H9 (cell line): ENCODE measurements around the gene CTXN1. TPM values are rescaled to one million over a fixed set of nuclear protein-coding genes. Genes with fewer than 3 reads are reported as not detected.
A peak's percentile ranks its signal among the peaks of the same experiment; 100 is the strongest.

Experiments used
- DNase-seq: peaks from one replicate; pipeline ENCODE4 v3.0.0-alpha.2; 2017
- H2AFZ ChIP-seq: one replicate; pipeline ENCODE4 v1.6.1; 2013; ENCODE audit warnings: mild to moderate bottlenecking, low read length, control low read depth, moderate library complexity
- H2AK5ac ChIP-seq: 2 replicates; pipeline ENCODE4 v1.6.1; 2013; ENCODE audit warnings: low read length, control low read depth, mixed read lengths; ENCODE audit not compliant: insufficient read length
- H2BK120ac ChIP-seq: one replicate; pipeline ENCODE4 v1.6.1; 2013; ENCODE audit warnings: low read depth, mild to moderate bottlenecking, low read length, control low read depth, inconsistent platforms; ENCODE audit not compliant: poor library complexity, severe bottlenecking
- H2BK12ac ChIP-seq: 2 replicates; pipeline ENCODE4 v1.6.1; 2013; ENCODE audit warnings: low read length, control low read depth, mixed read lengths, low read depth; ENCODE audit not compliant: insufficient read length
- H2BK15ac ChIP-seq: 2 replicates; pipeline ENCODE4 v1.6.1; 2013; ENCODE audit warnings: low read depth, low read length, control low read depth
- H2BK20ac ChIP-seq: one replicate; pipeline ENCODE4 v1.6.1; 2013; ENCODE audit warnings: low read depth, mild to moderate bottlenecking, low read length, control low read depth, inconsistent platforms; ENCODE audit not compliant: poor library complexity, severe bottlenecking
- H2BK5ac ChIP-seq: 2 replicates; pipeline ENCODE4 v1.6.1; 2013; ENCODE audit warnings: low read length, control low read depth, mixed read lengths; ENCODE audit not compliant: insufficient read length
- H3K14ac ChIP-seq: 2 replicates; pipeline ENCODE4 v1.6.1; 2013; ENCODE audit warnings: low read length, control low read depth; ENCODE audit not compliant: insufficient read depth
- H3K18ac ChIP-seq: 2 replicates; pipeline ENCODE4 v1.6.1; 2013; ENCODE audit warnings: low read depth, mild to moderate bottlenecking, mixed read lengths, low read length, control low read depth; ENCODE audit not compliant: insufficient read length
- H3K23ac ChIP-seq: 2 replicates; pipeline ENCODE4 v1.6.1; 2013; ENCODE audit warnings: low read length, control low read depth, mixed read lengths, low read depth; ENCODE audit not compliant: insufficient read length
- H3K23me2 ChIP-seq: 2 replicates; pipeline ENCODE4 v1.6.1; 2013; ENCODE audit warnings: low read depth, mild to moderate bottlenecking, mixed read lengths, low read length, control low read depth; ENCODE audit not compliant: insufficient read length, poor library complexity, severe bottlenecking
- H3K27ac ChIP-seq: 2 replicates; pipeline ENCODE4 v1.5.1; 2013; ENCODE audit warnings: low read length, control low read depth, mixed read lengths, low read depth; ENCODE audit not compliant: insufficient read length
- H3K27me3 ChIP-seq: 2 replicates; pipeline ENCODE4 v1.6.1; 2013; ENCODE audit warnings: low read length, control low read depth, inconsistent platforms; ENCODE audit not compliant: insufficient read depth
- H3K4ac ChIP-seq: 2 replicates; pipeline ENCODE4 v1.6.1; 2013; ENCODE audit warnings: low read depth, mild to moderate bottlenecking, control low read depth, inconsistent platforms, low read length, moderate library complexity
- H3K4me1 ChIP-seq: 2 replicates; pipeline ENCODE4 v1.6.1; 2013; ENCODE audit warnings: low read length, control low read depth, inconsistent platforms; ENCODE audit not compliant: insufficient read depth
- H3K4me2 ChIP-seq: 2 replicates; pipeline ENCODE4 v1.6.1; 2013; ENCODE audit warnings: low read length, control low read depth, mixed read lengths; ENCODE audit not compliant: insufficient read length, insufficient read depth
- H3K56ac ChIP-seq: 2 replicates; pipeline ENCODE4 v1.6.1; 2013; ENCODE audit warnings: low read depth, mild to moderate bottlenecking, mixed read lengths, low read length, control low read depth; ENCODE audit not compliant: insufficient read length
- H3K79me1 ChIP-seq: 2 replicates; pipeline ENCODE4 v1.6.1; 2013; ENCODE audit warnings: low read depth, mild to moderate bottlenecking, moderate library complexity, low read length, control low read depth, inconsistent platforms; ENCODE audit not compliant: insufficient read depth, poor library complexity, severe bottlenecking
- H3K79me2 ChIP-seq: 2 replicates; pipeline ENCODE4 v1.6.1; 2013; ENCODE audit warnings: low read length, control low read depth, inconsistent platforms; ENCODE audit not compliant: insufficient read depth
- H3K9ac ChIP-seq: 2 replicates; pipeline ENCODE4 v1.6.1; 2013; ENCODE audit warnings: low read length, control low read depth, mixed read lengths; ENCODE audit not compliant: insufficient read length; ENCODE audit errors: extremely low read depth
- H3K9me3 ChIP-seq: one replicate; pipeline ENCODE4 v1.6.1; 2013; ENCODE audit warnings: low read depth, low read length, inconsistent platforms; ENCODE audit not compliant: control insufficient read depth
- H3T11ph ChIP-seq: one replicate; pipeline ENCODE4 v1.6.1; 2013; ENCODE audit warnings: mild to moderate bottlenecking, low read length, control low read depth, inconsistent platforms
- H4K20me1 ChIP-seq: one replicate; pipeline ENCODE4 v1.6.1; 2013; ENCODE audit not compliant: control insufficient read depth, insufficient read length, insufficient read depth
- H4K5ac ChIP-seq: 2 replicates; pipeline ENCODE4 v1.6.1; 2013; ENCODE audit warnings: low read depth, mild to moderate bottlenecking, mixed read lengths, low read length, control low read depth; ENCODE audit not compliant: insufficient read length
- H4K8ac ChIP-seq: replicated peaks from 2 replicates; pipeline ENCODE4 v1.6.1; 2013; ENCODE audit warnings: low read length, control low read depth, mixed read lengths, low read depth; ENCODE audit not compliant: insufficient read length
- H4K91ac ChIP-seq: 2 replicates; pipeline ENCODE4 v1.6.1; 2013; ENCODE audit warnings: low read depth, mild to moderate bottlenecking, moderate library complexity, mixed read lengths, low read length, control low read depth; ENCODE audit not compliant: insufficient read length
- H3K27ac Mint-ChIP-seq, 3 experiments: 2 replicates in 2 of 3; 3 replicates in 1 of 3; pipeline ENCODE4 v1.8.0; 2020 to 2021; ENCODE audit warnings: mixed read lengths in 3 of 3, mild to moderate bottlenecking in 1 of 3, moderate library complexity in 1 of 3
- H3K27me3 Mint-ChIP-seq: 2 replicates; pipeline ENCODE4 v1.8.0; 2021; ENCODE audit warnings: low read depth, mild to moderate bottlenecking, moderate library complexity, mixed read lengths
- H3K36me3 Mint-ChIP-seq, 3 experiments: 2 replicates in 2 of 3; 3 replicates in 1 of 3; pipeline ENCODE4 v1.8.0; 2020 to 2021; ENCODE audit warnings: low read depth in 3 of 3, mixed read lengths in 3 of 3; ENCODE audit not compliant: insufficient read depth in 1 of 3
- H3K4me1 Mint-ChIP-seq, 2 experiments: 2 replicates each; pipeline ENCODE4 v1.8.0; 2020; ENCODE audit warnings: mixed read lengths in 2 of 2
- H3K4me3 Mint-ChIP-seq, 2 experiments: 2 replicates in 1 of 2; 3 replicates in 1 of 2; pipeline ENCODE4 v1.8.0; 2020 to 2021; ENCODE audit warnings: mild to moderate bottlenecking in 2 of 2, mixed read lengths in 2 of 2, moderate library complexity in 1 of 2
- H3K9me3 Mint-ChIP-seq, 2 experiments: 2 replicates in 1 of 2; 3 replicates in 1 of 2; pipeline ENCODE4 v1.8.0; 2020; ENCODE audit warnings: mild to moderate bottlenecking in 2 of 2, mixed read lengths in 2 of 2, moderate library complexity in 1 of 2
- WGBS: extraction: QIAGEN DNeasy Blood & Tissue Kit; methylation state at CpG from one replicate; pipeline ENCODE4 v1.1.7; 2013; ENCODE audit warnings: missing lambda C conversion rate, low lambda C conversion rate, mixed read lengths; ENCODE audit not compliant: insufficient read length; ENCODE audit errors: extremely low coverage; 5-methylcytosine and 5-hydroxymethylcytosine counted together
- total RNA-seq: library from RNA; stranded (reverse); gene quantifications from 2 replicates; pipeline ENCODE4 v1.2.1, GENCODE V29; 2021
- TF ChIP-seq, protein P1 (sequence below): fragments of 200-600 bp; sonication (generic); conservative IDR thresholded peaks from 3 replicates; pipeline ENCODE4 v1.8.0; 2021; ENCODE audit warnings: antibody characterized with exemption, mild to moderate bottlenecking

CTXN1 gene
- total RNA-seq, 1 experiment from 2014 or later = 22.7 TPM

GRCh38 chr19:7874897-7875273 lies 51.0 kb downstream of the CTXN1 start:
- Histone ChIP-seq H2BK20ac (no peak overlapping the region), H3K27ac (no peak overlapping the region), H3K79me2 (no peaks in the 10 kb centered on the region), H3K23ac (no peak overlapping the region), H2BK12ac (no peak overlapping the region), H3K79me1 (no peaks in the 10 kb centered on the region), H4K20me1 (no peaks in the 10 kb centered on the region), H3K14ac (no peak overlapping the region), H3K4ac (no peak overlapping the region), H4K91ac (no peak overlapping the region), H3K4me1 (no peaks in the 10 kb centered on the region; the same call in 1 of the 2 replicates), H3K23me2 (peaks cover 9% of the 10 kb centered on the region), H2BK5ac (no peak overlapping the region), H2AK5ac (no peak overlapping the region), H2BK15ac (no peak overlapping the region; the same call in 1 of the 2 replicates), H3T11ph (no peak overlapping the region), H3K27me3 (peaks cover 1% of the 10 kb centered on the region; the same call in 1 of the 2 replicates), H3K9me3 (no peaks in the 10 kb centered on the region), H3K56ac (no peak overlapping the region), H4K5ac (no peak overlapping the region), H2BK120ac (no peak overlapping the region), H3K4me2 (peak overlapping the region; percentile 62), H3K18ac (no peak overlapping the region), H3K9ac (no peak overlapping the region), H4K8ac (no peak overlapping the region), H2AFZ (peak overlapping the region; percentile 22)
- peak overlapping the region; percentile 73 to 84 for H3K4me3 Mint-ChIP-seq
- peaks cover 12% of the 10 kb centered on the region for H3K27me3 Mint-ChIP-seq
- H3K9me3 Mint-ChIP-seq = no peaks in the 10 kb centered on the region
- H3K36me3 Mint-ChIP-seq = peaks cover 0 to 6% (median 5%) of the 10 kb centered on the region in 3 experiments; a peak in 4 of 7 replicates
- no CpG with 5 or more reads among the region's 12 CpGs for WGBS
- no peak for DNase-seq
- peaks cover 17 to 26% of the 10 kb centered on the region in 2 experiments for H3K4me1 Mint-ChIP-seq
- TF ChIP-seq, protein P1, sequence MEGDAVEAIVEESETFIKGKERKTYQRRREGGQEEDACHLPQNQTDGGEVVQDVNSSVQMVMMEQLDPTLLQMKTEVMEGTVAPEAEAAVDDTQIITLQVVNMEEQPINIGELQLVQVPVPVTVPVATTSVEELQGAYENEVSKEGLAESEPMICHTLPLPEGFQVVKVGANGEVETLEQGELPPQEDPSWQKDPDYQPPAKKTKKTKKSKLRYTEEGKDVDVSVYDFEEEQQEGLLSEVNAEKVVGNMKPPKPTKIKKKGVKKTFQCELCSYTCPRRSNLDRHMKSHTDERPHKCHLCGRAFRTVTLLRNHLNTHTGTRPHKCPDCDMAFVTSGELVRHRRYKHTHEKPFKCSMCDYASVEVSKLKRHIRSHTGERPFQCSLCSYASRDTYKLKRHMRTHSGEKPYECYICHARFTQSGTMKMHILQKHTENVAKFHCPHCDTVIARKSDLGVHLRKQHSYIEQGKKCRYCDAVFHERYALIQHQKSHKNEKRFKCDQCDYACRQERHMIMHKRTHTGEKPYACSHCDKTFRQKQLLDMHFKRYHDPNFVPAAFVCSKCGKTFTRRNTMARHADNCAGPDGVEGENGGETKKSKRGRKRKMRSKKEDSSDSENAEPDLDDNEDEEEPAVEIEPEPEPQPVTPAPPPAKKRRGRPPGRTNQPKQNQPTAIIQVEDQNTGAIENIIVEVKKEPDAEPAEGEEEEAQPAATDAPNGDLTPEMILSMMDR = peak; percentile 24; the same call in 1 of the 3 replicates
- peak overlapping the region in 1 of 3 experiments; percentile 90; a peak in 2 of 7 replicates for H3K27ac Mint-ChIP-seq

Other genes starting within 250 kb of the CTXN1 start
- gene MCEMP1, start 249.0 kb downstream of the CTXN1 start, total RNA-seq = 0.13 TPM in 1 of 2 replicates, not detected in the other
- gene TRAPPC5, start 245.3 kb downstream of the CTXN1 start, total RNA-seq = 77.4 and 87.8 TPM in 2 replicates
- gene FCER2, start 224.0 kb downstream of the CTXN1 start, total RNA-seq = not detected in 2 replicates
- gene CLEC4G, start 194.0 kb downstream of the CTXN1 start, total RNA-seq = 0.26 TPM in 1 of 2 replicates, not detected in the other
- gene CD209, start 178.6 kb downstream of the CTXN1 start, total RNA-seq = not detected in 2 replicates
- not detected in 2 replicates for gene CLEC4M, start 162.9 kb downstream of the CTXN1 start, total RNA-seq
- 7.1 and 7.8 TPM in 2 replicates for gene EVI5L, start 95.9 kb downstream of the CTXN1 start, total RNA-seq
- 20.4 and 21.4 TPM in 2 replicates for gene PRR36, start 51.7 kb downstream of the CTXN1 start, total RNA-seq
- 4.6 and 4.8 TPM in 2 replicates for gene LRRC8E, start 37.6 kb downstream of the CTXN1 start, total RNA-seq
- gene MAP2K7, start 22.3 kb downstream of the CTXN1 start, total RNA-seq = 47.2 and 48.1 TPM in 2 replicates
- gene TGFBR3L, start 11.3 kb downstream of the CTXN1 start, total RNA-seq = 5.5 and 6.5 TPM in 2 replicates
- gene SNAPC2, start 5.8 kb downstream of the CTXN1 start, total RNA-seq = 17.1 and 17.8 TPM in 2 replicates
- 114 and 122 TPM in 2 replicates for gene TIMM44, start 17.5 kb upstream of the CTXN1 start, total RNA-seq
- 147 and 149 TPM in 2 replicates for gene ELAVL1, start 79.5 kb upstream of the CTXN1 start, total RNA-seq
- gene CCL25, start 126.6 kb upstream of the CTXN1 start, total RNA-seq = not detected in 2 replicates
- gene FBN3, start 223.5 kb upstream of the CTXN1 start, total RNA-seq = 24.9 and 31.0 TPM in 2 replicates